Fibroblast of the aortic adventitia (primary cell): ENCODE data around the gene ACBD4. TPM values are rescaled to one million over a fixed set of nuclear protein-coding genes. Genes with fewer than 3 reads are reported as not detected.

Experiments
- DNase-seq: peaks from one replicate; pipeline ENCODE4 v3.0.0-alpha.2; 2010; ENCODE audit warnings: low read depth
- H3K4me3 ChIP-seq: 2 replicates; pipeline ENCODE4 v1.5.1; 2011; ENCODE audit warnings: low read depth, mild to moderate bottlenecking, control low read depth, low read length, moderate library complexity
- CTCF ChIP-seq: IDR thresholded peaks from 2 replicates; pipeline ENCODE4 v1.5.1; 2011; ENCODE audit warnings: mild to moderate bottlenecking, low read length, control low read depth, inconsistent platforms; ENCODE audit not compliant: insufficient read depth
- total RNA-seq: library from RNA; depleted of rRNA; stranded (reverse); fragments of >200 nt; gene quantifications from 2 replicates; pipeline ENCODE4 v1.2.3, GENCODE V29; 2012; ENCODE audit warnings: low replicate concordance

Gene ACBD4
- total RNA-seq, 1 donor, result 7.4 TPM

- DNase-seq, result no peak
- no peak for TF ChIP-seq CTCF
- H3K4me3 ChIP-seq, result no peak overlapping the region
Measured at GRCh38 chr17:45114117-45114932, 21.2 kb upstream of the ACBD4 start.

GRCh38 chr17:45115015-45115625 lies 20.4 kb upstream of the ACBD4 start:
- no peak for DNase-seq
- no peak overlapping the region for H3K4me3 ChIP-seq
- TF ChIP-seq CTCF, result no peak

GRCh38 chr17:45115871-45116270 lies 19.6 kb upstream of the ACBD4 start:
- no peak for DNase-seq
- TF ChIP-seq CTCF, result no peak
- H3K4me3 ChIP-seq, result no peak overlapping the region

GRCh38 chr17:45116434-45117016 lies 19.0 kb upstream of the ACBD4 start:
- no peak for DNase-seq
- no peak overlapping the region for H3K4me3 ChIP-seq
- TF ChIP-seq CTCF, result no peak

GRCh38 chr17:45117334-45117733 lies 18.2 kb upstream of the ACBD4 start:
- no peak overlapping the region for H3K4me3 ChIP-seq
- TF ChIP-seq CTCF, result no peak
- no peak for DNase-seq

GRCh38 chr17:45117848-45118646 lies 17.4 kb upstream of the ACBD4 start:
- H3K4me3 ChIP-seq, result no peak overlapping the region
- TF ChIP-seq CTCF, result no peak
- DNase-seq, result no peak
